HG02870 (cell line): Measurements from ENCODE around the gene PSMD6.

Experiments used
- ATAC-seq: cut with Tn5 transposase; IDR thresholded peaks from one replicate; pipeline ENCODE4 v1.9.1; 2021; ENCODE audit warnings: mild to moderate bottlenecking, moderate library complexity; ENCODE audit not compliant: unreplicated experiment

PSMD6 gene

GRCh38 chr3:63961891-63962290, 61.4 kb downstream of the PSMD6 start:
- peak; percentile 66 for ATAC-seq
